HepG2 (cell line): Measurements from ENCODE around the gene CFAP54. TPM values are rescaled to one million over a fixed set of nuclear protein-coding genes. Genes with fewer than 3 reads are reported as not detected.

Source experiments
- ATAC-seq: fragments of 200-7000 bp; cut with Tn5 transposase; 3 replicates; pipeline ENCODE4 v1.9.1; 2020; ENCODE audit warnings: mild to moderate bottlenecking, moderate library complexity
- BruUV-seq: library from RNA; stranded (reverse); fragments of 400-500 nt; replicated peaks from 2 replicates; lab custom pipeline; 2021; lab: Mats Ljungman, UMichigan
- CTCF ChIA-PET: fragments of 300-600 bp; formaldehyde crosslinking; extraction: SDS; loops from one replicate; lab custom pipeline; 2021; ENCODE audit warnings: low total read pairs, inconsistent platforms, low intra/inter-chr PET ratio; lab: Yijun Ruan, JAX
- POLR2A ChIA-PET: fragments of 350-600 bp; sonication (Branson Sonifier 250); formaldehyde crosslinking; loops from one replicate; lab custom pipeline; 2020; ENCODE audit warnings: antibody characterized with exemption, inconsistent platforms; lab: Yijun Ruan, JAX
- DNase-seq: peaks from one replicate; pipeline ENCODE4 v3.0.0-alpha.2; 2015; ENCODE audit warnings: low spot score
- FAIRE-seq: peaks from 3 replicates; lab custom pipeline; 2011; peaks lifted over from hg19 to GRCh38; lab: Jason Lieb, UNC
- H2AFZ ChIP-seq: one replicate; pipeline ENCODE4 v1.6.1; 2011; ENCODE audit warnings: low read length, inconsistent platforms
- H3K27ac ChIP-seq: fragments of 300-600 bp; 3 replicates; pipeline ENCODE4 v1.8.0; 2011; ENCODE audit warnings: mixed run types, mild to moderate bottlenecking, mixed read lengths, low read length, inconsistent platforms; ENCODE audit not compliant: insufficient read depth; ENCODE audit errors: extremely low read length
- H3K27me3 ChIP-seq, 2 experiments: fragments of 200-600 bp in 1 of 2; 2 replicates in 1 of 2; 3 replicates in 1 of 2; pipeline versions ENCODE4 v1.6.0 to v1.8.0; 2011; ENCODE audit warnings: low read length in 2 of 2, mild to moderate bottlenecking in 2 of 2, moderate library complexity in 2 of 2, inconsistent platforms in 1 of 2; ENCODE audit not compliant: insufficient read depth in 2 of 2, control insufficient read depth in 1 of 2
- H3K36me3 ChIP-seq, 2 experiments: fragments of 200-600 bp in 1 of 2; replicated peaks in 1 of 2; 2 replicates in 1 of 2; 3 replicates in 1 of 2; pipeline versions ENCODE4 v1.5.1 to v1.8.0; 2011; ENCODE audit warnings: low read length in 2 of 2, inconsistent platforms in 1 of 2; ENCODE audit not compliant: insufficient read depth in 2 of 2, control insufficient read depth in 1 of 2
- H3K4me1 ChIP-seq: 2 replicates; pipeline ENCODE4 v1.5.1; 2012; ENCODE audit warnings: low read length, inconsistent platforms; ENCODE audit not compliant: insufficient read depth
- H3K4me2 ChIP-seq: 2 replicates; pipeline ENCODE4 v1.6.0; 2011; ENCODE audit warnings: low read depth, low read length, inconsistent platforms
- H3K4me3 ChIP-seq, 3 experiments: fragments of 200-600 bp in 1 of 3; sonication (generic), shearing (Covaris generic) in 1 of 3; replicated peaks in 1 of 3; 2 replicates each; pipeline ENCODE4 v1.5.1; 2011 to 2016; ENCODE audit warnings: low read length in 3 of 3, inconsistent platforms in 2 of 3, low read depth in 2 of 3, mild to moderate bottlenecking in 2 of 3, control low read depth in 1 of 3, mixed read lengths in 1 of 3; ENCODE audit not compliant: insufficient read depth in 1 of 3
- H3K79me2 ChIP-seq: one replicate; pipeline ENCODE4 v1.6.1; 2011; ENCODE audit warnings: low read length, inconsistent platforms; ENCODE audit not compliant: insufficient read depth
- H3K9ac ChIP-seq: 2 replicates; pipeline ENCODE4 v1.6.0; 2011; ENCODE audit warnings: mild to moderate bottlenecking, low read depth, low read length, inconsistent platforms; ENCODE audit not compliant: insufficient read depth
- H3K9me3 ChIP-seq: 2 replicates; pipeline ENCODE4 v1.5.1; 2012; ENCODE audit warnings: mild to moderate bottlenecking, low read length
- H4K20me1 ChIP-seq: 2 replicates; pipeline ENCODE4 v1.6.0; 2011; ENCODE audit warnings: inconsistent platforms, mild to moderate bottlenecking, low read length, moderate library complexity; ENCODE audit not compliant: insufficient read depth
- MXI1 ChIP-seq: IDR thresholded peaks from 3 replicates; pipeline ENCODE4 v1.6.1; 2012; ENCODE audit warnings: low read depth, low read length, inconsistent platforms, borderline replicate concordance
- NFYC ChIP-seq: IDR thresholded peaks from 2 replicates; pipeline ENCODE4 v1.6.1; 2016; ENCODE audit warnings: missing genetic modification reagents, missing compliant biosample characterization
- WGBS: methylation state at CpG from one replicate; pipeline ENCODE4 v1.1.6; 2017; ENCODE audit warnings: low lambda C conversion rate; 5-methylcytosine and 5-hydroxymethylcytosine counted together
- in situ Hi-C: cut with HindIII; loops from 2 replicates; pipeline ENCODE4 v1.10.0; 2017; ENCODE audit warnings: low pct_unique_long_range_greater_than_20kb; ENCODE audit not compliant: extremely low pct_ligation_motif_present
- intact Hi-C: fragments of 100-400 bp; cut with micrococcal nuclease; formaldehyde crosslinking; loops from one replicate; pipeline ENCODE4 v1.10.0; 2022; ENCODE audit not compliant: unreplicated experiment
- polyA plus RNA-seq, 8 experiments: library from polyadenylated mRNA; depleted of rRNA in 3 of 8; stranded (reverse) in 7 of 8; unstranded in 1 of 8; fragments of >200 nt; fragmentation: Illumina TruSeq in 4 of 8; extraction: Trizol in 4 of 8; gene quantifications; 2 replicates each; pipeline versions ENCODE4 v1.2.1 to v1.2.3, GENCODE V29; 2011 to 2016; ENCODE audit warnings: low read depth in 4 of 8, missing spikeins in 1 of 8, mixed read lengths in 1 of 8; ENCODE audit not compliant: insufficient read depth in 1 of 8
- total RNA-seq, 5 experiments: library from RNA; depleted of rRNA; stranded (reverse); fragments of >200 nt; fragmentation: Illumina TruSeq; extraction: Trizol; gene quantifications; 2 replicates each; pipeline ENCODE4 v1.2.3, GENCODE V29; 2016; ENCODE audit warnings: low read depth in 1 of 5
- TF ChIP-seq, protein P1 (sequence below): sonication (generic); formaldehyde crosslinking; conservative IDR thresholded peaks from 2 replicates; pipeline ENCODE4 v1.4.0; 2020; ENCODE audit warnings: mild to moderate bottlenecking, missing genetic modification reagents, moderate library complexity
- TF ChIP-seq, protein P2 (sequence below): sonication (generic); formaldehyde crosslinking; IDR thresholded peaks from 2 replicates; pipeline ENCODE4 v1.9.0; 2022; ENCODE audit warnings: low read depth, missing genetic modification reagents
- TF ChIP-seq, protein P3 (sequence below): sonication (generic); formaldehyde crosslinking; IDR thresholded peaks from 2 replicates; pipeline ENCODE4 v1.5.1; 2020; ENCODE audit warnings: missing genetic modification reagents, mild to moderate bottlenecking, borderline replicate concordance
- TF ChIP-seq, protein P4 (sequence below): sonication (generic); formaldehyde crosslinking; IDR thresholded peaks from 2 replicates; pipeline ENCODE4 v1.9.0; 2021; ENCODE audit warnings: missing genetic modification reagents, mild to moderate bottlenecking, borderline replicate concordance

Gene CFAP54
- total and polyA plus RNA-seq, 2 of the 13 experiments (the other 11 are each of a cell fraction or from before 2014, with no cell fraction given), result not detected

DNA sequence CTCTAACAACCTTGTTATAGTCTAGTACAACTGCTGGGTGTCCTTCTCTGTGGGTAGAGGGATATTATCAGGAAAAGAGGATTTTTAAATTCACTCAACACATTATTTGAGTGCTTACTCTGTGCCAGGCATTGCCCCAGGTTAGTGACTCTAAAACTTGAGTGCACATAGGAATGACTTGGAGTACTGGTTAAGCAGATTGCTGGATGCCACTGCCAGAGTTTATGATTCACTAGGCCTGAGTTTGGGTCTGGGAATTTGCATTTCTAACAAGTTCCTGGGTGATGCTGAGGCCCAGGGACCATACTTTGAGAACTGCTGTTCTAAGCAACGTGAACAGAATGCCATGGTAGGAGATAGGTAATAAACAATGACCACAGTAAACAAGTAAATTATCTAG lies 96.6 kb downstream of the CFAP54 start (continued):
- TF ChIP-seq, protein P1, sequence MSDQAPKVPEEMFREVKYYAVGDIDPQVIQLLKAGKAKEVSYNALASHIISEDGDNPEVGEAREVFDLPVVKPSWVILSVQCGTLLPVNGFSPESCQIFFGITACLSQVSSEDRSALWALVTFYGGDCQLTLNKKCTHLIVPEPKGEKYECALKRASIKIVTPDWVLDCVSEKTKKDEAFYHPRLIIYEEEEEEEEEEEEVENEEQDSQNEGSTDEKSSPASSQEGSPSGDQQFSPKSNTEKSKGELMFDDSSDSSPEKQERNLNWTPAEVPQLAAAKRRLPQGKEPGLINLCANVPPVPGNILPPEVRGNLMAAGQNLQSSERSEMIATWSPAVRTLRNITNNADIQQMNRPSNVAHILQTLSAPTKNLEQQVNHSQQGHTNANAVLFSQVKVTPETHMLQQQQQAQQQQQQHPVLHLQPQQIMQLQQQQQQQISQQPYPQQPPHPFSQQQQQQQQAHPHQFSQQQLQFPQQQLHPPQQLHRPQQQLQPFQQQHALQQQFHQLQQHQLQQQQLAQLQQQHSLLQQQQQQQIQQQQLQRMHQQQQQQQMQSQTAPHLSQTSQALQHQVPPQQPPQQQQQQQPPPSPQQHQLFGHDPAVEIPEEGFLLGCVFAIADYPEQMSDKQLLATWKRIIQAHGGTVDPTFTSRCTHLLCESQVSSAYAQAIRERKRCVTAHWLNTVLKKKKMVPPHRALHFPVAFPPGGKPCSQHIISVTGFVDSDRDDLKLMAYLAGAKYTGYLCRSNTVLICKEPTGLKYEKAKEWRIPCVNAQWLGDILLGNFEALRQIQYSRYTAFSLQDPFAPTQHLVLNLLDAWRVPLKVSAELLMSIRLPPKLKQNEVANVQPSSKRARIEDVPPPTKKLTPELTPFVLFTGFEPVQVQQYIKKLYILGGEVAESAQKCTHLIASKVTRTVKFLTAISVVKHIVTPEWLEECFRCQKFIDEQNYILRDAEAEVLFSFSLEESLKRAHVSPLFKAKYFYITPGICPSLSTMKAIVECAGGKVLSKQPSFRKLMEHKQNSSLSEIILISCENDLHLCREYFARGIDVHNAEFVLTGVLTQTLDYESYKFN, result no peak
- TF ChIP-seq MXI1, result no peak

DNA sequence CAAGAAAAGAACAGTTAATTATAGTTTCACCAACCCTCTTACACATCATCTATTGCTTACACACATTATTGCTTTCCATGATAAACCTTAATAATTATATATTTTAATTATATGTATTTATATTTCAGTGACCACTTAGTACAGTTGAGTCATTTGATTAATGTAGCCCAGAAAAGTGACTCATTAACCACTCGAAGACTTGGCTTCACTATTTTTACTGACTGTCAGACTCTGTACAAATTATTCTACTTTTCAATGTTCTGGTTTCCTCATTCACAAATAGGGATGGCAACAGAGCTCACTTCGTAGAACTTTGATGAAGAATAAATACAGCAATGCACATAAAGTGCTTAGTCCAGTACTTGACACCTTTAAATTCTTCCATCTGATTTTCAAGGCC lies 98.3 kb downstream of the CFAP54 start:
- Histone ChIP-seq H4K20me1 (no peaks in the 10 kb centered on the region), H3K27ac (no peak overlapping the region), H3K9ac (no peak overlapping the region), H3K36me3 (no peaks in the 10 kb centered on the region), H3K4me2 (no peak overlapping the region), H3K79me2 (no peaks in the 10 kb centered on the region), H3K9me3 (no peaks in the 10 kb centered on the region), H2AFZ (no peak overlapping the region), H3K27me3 (no peaks in the 10 kb centered on the region), H3K4me3 (no peak overlapping the region), H3K4me1 (no peaks in the 10 kb centered on the region)
- TF ChIP-seq NFYC (CRISPR knock-in tag), result no peak
- TF ChIP-seq, protein P2, sequence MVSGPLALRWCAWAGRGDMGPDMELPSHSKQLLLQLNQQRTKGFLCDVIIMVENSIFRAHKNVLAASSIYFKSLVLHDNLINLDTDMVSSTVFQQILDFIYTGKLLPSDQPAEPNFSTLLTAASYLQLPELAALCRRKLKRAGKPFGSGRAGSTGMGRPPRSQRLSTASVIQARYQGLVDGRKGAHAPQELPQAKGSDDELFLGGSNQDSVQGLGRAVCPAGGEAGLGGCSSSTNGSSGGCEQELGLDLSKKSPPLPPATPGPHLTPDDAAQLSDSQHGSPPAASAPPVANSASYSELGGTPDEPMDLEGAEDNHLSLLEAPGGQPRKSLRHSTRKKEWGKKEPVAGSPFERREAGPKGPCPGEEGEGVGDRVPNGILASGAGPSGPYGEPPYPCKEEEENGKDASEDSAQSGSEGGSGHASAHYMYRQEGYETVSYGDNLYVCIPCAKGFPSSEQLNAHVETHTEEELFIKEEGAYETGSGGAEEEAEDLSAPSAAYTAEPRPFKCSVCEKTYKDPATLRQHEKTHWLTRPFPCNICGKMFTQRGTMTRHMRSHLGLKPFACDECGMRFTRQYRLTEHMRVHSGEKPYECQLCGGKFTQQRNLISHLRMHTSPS (CRISPR knock-in tag), result no peak
- TF ChIP-seq, protein P3, sequence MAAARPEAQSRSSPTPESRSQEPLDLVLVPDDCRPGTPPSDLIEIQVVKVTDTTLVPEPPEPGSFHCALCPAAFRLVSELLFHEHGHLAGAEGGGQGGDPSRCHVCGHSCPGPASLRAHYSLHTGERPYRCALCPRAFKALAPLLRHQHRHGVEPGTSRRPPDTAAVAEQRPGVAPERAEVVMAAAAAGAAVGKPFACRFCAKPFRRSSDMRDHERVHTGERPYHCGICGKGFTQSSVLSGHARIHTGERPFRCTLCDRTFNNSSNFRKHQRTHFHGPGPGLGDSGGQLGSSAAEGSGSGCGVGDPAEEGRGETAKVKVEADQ (CRISPR knock-in tag), result no peak
- TF ChIP-seq, protein P4, sequence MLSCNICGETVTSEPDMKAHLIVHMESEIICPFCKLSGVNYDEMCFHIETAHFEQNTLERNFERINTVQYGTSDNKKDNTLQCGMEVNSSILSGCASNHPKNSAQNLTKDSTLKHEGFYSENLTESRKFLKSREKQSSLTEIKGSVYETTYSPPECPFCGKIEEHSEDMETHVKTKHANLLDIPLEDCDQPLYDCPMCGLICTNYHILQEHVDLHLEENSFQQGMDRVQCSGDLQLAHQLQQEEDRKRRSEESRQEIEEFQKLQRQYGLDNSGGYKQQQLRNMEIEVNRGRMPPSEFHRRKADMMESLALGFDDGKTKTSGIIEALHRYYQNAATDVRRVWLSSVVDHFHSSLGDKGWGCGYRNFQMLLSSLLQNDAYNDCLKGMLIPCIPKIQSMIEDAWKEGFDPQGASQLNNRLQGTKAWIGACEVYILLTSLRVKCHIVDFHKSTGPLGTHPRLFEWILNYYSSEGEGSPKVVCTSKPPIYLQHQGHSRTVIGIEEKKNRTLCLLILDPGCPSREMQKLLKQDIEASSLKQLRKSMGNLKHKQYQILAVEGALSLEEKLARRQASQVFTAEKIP, result no peak
- no peak for DNase-seq
- ChIA-PET CTCF (no interaction called here), POLR2A (no interaction called here)
- no TSS peak for BruUV-seq
- ATAC-seq, result no peak
- in situ Hi-C loops, result loop anchor here (25.0 kb wide), 2 partner anchors 400 to 725 kb away; no protein-coding TSS in a partner anchor
- intact Hi-C loops, result loop anchor here (5.0 kb wide), 1 partner anchor 270 kb away; no protein-coding TSS in a partner anchor
- 0% methylated on average over 2 of the region's 2 CpGs for WGBS
- FAIRE-seq, result no peak
